ENCODE data around the gene SUFU.

GRCh38 chr10:102479651-102480050 lies 24.1 kb upstream of the SUFU start:
- no peak for TF ChIP-seq ZNF274 (IDR thresholded peaks at IDR 0.05; ENCODE audit: low read depth, low read length)
- no peak for TF ChIP-seq YY1 (IDR thresholded peaks at IDR 0.05; ENCODE audit: insufficient read depth, insufficient read length)
- no peak for TF ChIP-seq SUZ12 (IDR thresholded peaks at IDR 0.05; ENCODE audit: extremely low read depth, insufficient read depth, insufficient read length)
